Measurements from ENCODE around the gene PLEKHJ1. TPM values are rescaled to one million over a fixed set of nuclear protein-coding genes. Genes with fewer than 3 reads are reported as not detected.
A peak's percentile ranks its signal among the peaks of the same experiment; 100 is the strongest.

PLEKHJ1 gene
- total and polyA plus RNA-seq, 9 of the 15 experiments (the other 6 are each of a cell fraction or from before 2014, with no cell fraction given), result 1.5 to 188 (median 63.9) TPM

- TF ChIP-seq E2F8 (IDR thresholded peaks at IDR 0.05; ENCODE audit: low read depth, partially characterized antibody), result no peak
- TF ChIP-seq KLF13 (tag; IDR thresholded peaks at IDR 0.05; ENCODE audit: borderline replicate concordance, low read depth), result no peak
- no peak for TF ChIP-seq ZNF311 (CRISPR knock-in tag; IDR thresholded peaks at IDR 0.05)
- 0 out of 2 replicates have a peak, but pooled peaks have one; percentile 44 for TF ChIP-seq ZNF12 (CRISPR knock-in tag; IDR thresholded peaks at IDR 0.05)
- TF ChIP-seq, protein P1, sequence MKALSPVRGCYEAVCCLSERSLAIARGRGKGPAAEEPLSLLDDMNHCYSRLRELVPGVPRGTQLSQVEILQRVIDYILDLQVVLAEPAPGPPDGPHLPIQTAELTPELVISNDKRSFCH (CRISPR knock-in tag; IDR thresholded peaks at IDR 0.05), result no peak
- TF ChIP-seq, protein P1 (tag; IDR thresholded peaks at IDR 0.05), result no peak
- peak in 1 of 3 experiments; percentile 19 for TF ChIP-seq YY1 (IDR thresholded peaks at IDR 0.05; ENCODE audit: borderline replicate concordance in 1 of 3, control insufficient read depth in 1 of 3, extremely low read depth in 1 of 3, insufficient read depth in 3 of 3, insufficient read length in 1 of 3, insufficient replicate concordance in 2 of 3, low read depth in 1 of 3, low read length in 2 of 3)
- TF ChIP-seq ZNF75A (CRISPR knock-in tag; IDR thresholded peaks at IDR 0.05), result no peak
- TF ChIP-seq, protein P2, sequence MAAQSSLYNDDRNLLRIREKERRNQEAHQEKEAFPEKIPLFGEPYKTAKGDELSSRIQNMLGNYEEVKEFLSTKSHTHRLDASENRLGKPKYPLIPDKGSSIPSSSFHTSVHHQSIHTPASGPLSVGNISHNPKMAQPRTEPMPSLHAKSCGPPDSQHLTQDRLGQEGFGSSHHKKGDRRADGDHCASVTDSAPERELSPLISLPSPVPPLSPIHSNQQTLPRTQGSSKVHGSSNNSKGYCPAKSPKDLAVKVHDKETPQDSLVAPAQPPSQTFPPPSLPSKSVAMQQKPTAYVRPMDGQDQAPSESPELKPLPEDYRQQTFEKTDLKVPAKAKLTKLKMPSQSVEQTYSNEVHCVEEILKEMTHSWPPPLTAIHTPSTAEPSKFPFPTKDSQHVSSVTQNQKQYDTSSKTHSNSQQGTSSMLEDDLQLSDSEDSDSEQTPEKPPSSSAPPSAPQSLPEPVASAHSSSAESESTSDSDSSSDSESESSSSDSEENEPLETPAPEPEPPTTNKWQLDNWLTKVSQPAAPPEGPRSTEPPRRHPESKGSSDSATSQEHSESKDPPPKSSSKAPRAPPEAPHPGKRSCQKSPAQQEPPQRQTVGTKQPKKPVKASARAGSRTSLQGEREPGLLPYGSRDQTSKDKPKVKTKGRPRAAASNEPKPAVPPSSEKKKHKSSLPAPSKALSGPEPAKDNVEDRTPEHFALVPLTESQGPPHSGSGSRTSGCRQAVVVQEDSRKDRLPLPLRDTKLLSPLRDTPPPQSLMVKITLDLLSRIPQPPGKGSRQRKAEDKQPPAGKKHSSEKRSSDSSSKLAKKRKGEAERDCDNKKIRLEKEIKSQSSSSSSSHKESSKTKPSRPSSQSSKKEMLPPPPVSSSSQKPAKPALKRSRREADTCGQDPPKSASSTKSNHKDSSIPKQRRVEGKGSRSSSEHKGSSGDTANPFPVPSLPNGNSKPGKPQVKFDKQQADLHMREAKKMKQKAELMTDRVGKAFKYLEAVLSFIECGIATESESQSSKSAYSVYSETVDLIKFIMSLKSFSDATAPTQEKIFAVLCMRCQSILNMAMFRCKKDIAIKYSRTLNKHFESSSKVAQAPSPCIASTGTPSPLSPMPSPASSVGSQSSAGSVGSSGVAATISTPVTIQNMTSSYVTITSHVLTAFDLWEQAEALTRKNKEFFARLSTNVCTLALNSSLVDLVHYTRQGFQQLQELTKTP (IDR thresholded peaks at IDR 0.05; ENCODE audit: low read depth in 1 of 2, partially characterized antibody in 2 of 2), result peak in 1 of 2 experiments; percentile 47
- TF ChIP-seq, protein P3, sequence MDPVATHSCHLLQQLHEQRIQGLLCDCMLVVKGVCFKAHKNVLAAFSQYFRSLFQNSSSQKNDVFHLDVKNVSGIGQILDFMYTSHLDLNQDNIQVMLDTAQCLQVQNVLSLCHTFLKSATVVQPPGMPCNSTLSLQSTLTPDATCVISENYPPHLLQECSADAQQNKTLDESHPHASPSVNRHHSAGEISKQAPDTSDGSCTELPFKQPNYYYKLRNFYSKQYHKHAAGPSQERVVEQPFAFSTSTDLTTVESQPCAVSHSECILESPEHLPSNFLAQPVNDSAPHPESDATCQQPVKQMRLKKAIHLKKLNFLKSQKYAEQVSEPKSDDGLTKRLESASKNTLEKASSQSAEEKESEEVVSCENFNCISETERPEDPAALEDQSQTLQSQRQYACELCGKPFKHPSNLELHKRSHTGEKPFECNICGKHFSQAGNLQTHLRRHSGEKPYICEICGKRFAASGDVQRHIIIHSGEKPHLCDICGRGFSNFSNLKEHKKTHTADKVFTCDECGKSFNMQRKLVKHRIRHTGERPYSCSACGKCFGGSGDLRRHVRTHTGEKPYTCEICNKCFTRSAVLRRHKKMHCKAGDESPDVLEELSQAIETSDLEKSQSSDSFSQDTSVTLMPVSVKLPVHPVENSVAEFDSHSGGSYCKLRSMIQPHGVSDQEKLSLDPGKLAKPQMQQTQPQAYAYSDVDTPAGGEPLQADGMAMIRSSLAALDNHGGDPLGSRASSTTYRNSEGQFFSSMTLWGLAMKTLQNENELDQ (CRISPR knock-in tag; IDR thresholded peaks at IDR 0.05; ENCODE audit: borderline replicate concordance), result no peak
- no peak for TF ChIP-seq NONO (IDR thresholded peaks at IDR 0.05; ENCODE audit: low read depth in 2 of 2, low read length in 1 of 2)
- no peak for TF ChIP-seq ZNF184 (CRISPR knock-in tag; IDR thresholded peaks at IDR 0.05)
- TF ChIP-seq CREB3 (tag; conservative IDR thresholded peaks at IDR 0.05; ENCODE audit: low read depth), result no peak
These were observed 1.1 kb upstream of the PLEKHJ1 start (continued) for GRCh38 chr19:2237051-2237868.

Data from K562 (cell line).